ENCODE measurements around the gene CHTOP.
"Not testable (repeated sequence)": the region's sequence is repeated elsewhere in the genome, so short reads cannot be mapped to it uniquely, and the experiment has no call there.

Gene CHTOP

DNA sequence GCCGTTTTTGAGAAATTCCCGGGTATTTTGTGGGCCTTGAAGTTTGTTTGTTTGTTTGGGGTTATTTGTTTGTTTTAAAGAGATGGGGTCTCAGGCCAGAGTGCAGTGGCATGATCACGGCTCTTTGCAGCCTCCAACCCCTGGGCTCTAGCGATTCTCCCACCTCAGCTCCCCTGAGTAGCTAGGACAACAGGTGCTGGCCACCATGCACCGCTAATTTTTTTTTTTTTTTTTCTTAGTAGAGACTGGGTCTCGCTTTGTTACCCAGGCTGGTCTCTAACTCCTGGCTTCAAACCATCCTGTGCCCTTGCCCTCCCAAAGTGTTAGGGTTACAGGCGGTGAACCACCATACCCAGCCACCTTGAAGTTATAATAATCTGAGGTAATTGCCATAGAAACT, 2.0 kb downstream of the CHTOP start:
- no peak for DNase-seq

DNA sequence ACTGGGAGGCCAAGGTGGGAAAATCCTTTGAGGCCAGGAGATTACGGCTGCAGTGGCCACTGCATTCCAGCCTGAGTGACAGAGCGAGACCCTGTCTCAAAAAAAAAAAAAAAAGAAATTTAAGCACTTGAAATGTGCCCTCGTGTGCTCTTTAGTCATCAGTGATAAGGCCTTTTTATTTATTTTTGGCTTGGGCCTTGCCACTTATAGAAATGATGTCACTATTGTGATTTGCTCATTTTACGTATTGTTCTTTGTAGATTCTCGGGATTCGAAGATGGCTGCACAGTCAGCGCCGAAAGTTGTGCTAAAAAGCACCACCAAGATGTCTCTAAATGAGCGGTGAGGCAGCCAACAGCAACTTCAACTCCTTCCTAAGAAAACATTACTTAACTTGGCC, 2.4 kb downstream of the CHTOP start:
- DNase-seq: no peak

DNA sequence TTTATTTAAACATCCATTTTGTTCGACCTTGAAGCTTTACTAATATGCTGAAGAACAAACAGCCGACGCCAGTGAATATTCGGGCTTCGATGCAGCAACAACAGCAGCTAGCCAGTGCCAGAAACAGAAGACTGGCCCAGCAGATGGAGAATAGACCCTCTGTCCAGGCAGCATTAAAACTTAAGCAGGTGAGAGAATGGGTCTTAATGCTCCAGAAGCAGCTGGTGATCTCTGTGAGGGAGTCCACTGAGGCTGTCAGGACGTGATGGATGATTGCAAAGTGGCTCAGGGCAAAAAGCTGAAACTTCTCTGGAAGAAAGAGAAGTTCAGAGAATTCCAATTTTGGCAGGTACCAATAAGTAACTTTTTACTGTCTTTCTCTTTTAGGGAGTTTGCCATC, 4.4 kb downstream of the CHTOP start:
- no peak for DNase-seq

DNA sequence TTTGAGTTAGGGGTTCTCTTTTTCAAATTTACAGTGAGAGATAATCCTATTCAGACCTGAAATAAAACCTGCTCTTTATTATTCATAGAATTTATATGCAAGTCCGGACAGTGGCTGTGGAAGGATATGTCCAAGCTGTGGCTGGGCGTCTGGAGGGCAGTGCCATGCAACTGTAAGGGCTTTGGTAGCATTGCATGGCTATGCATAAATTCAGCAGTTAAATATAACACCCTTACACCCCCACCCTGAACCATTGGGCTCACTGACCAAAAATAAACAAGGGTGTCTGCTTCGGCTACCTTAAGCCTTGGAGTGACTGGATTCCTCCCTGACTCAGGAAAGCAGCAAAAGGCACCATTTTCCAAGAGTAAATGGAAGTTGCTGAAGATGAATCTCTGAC, 5.4 kb downstream of the CHTOP start:
- DNase-seq: no peak

DNA sequence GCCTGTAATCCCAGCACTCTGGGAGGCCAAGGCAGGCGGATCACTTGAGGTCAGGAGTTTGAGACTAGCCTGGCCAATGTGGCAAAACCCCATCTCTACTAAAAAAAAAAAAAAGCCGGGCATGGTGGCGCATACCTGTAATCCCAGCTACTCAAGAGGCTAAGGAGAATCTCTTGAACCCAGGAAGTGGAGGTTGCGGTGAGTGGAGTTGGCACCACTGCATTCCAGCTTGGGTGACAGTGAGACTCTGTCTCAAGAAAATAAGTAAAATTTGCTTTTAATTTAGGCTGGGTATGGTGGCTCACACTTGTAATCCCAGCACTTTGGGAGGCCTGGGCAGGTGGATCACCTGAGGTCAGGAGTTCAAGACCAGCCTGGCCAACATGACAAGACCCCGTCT, 6.3 kb downstream of the CHTOP start:
- DNase-seq: not testable (repeated sequence)

DNA sequence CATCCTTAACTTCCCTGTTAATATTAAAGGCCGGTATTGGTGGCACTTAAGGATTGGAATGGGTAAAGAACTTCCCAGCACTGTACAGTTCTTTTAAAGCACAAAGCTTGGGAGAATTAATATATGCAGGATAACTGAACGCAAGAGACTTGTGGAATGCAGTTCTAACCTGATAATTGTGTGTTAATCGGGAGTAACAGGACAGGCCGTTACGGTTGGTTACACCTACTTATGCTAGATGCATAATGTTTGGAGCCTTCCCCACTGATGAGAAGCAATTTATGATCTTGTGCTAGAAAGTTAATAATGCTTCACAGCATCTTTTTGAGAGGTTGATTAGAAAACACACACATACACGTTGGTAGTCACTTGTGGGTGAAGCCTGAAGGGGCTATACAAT, 7.0 kb downstream of the CHTOP start:
- DNase-seq: no peak

DNA sequence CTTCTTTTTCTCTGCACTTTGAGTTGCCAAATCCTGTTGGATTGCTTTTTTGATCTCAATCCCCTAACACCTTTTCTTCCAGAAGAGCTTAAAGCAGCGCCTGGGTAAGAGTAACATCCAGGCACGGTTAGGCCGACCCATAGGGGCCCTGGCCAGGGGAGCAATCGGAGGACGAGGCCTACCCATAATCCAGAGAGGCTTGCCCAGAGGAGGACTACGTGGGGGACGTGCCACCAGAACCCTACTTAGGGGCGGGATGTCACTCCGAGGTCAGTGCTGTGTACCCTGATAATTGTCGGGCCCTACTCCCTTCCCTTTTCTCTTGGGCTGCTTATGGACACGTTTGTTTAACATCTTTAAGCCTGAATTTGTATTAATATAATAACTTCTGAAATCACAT, 8.3 kb downstream of the CHTOP start:
- DNase-seq: no peak

DNA sequence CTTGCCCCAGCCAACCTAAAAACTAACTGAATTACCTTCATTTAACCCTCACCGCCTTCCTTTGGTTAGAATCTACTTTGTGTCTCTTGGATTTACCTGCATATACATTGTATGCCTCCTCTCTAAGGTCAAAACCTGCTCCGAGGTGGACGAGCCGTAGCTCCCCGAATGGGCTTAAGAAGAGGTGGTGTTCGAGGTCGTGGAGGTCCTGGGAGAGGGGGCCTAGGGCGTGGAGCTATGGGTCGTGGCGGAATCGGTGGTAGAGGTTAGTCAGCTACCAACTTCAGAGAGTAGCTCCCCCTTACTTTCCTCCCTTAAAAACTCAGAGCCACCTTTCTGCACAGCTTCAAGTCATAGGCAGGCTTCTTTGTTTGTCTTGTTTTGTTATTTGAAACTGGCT, 9.2 kb downstream of the CHTOP start:
- DNase-seq: no peak

DNA sequence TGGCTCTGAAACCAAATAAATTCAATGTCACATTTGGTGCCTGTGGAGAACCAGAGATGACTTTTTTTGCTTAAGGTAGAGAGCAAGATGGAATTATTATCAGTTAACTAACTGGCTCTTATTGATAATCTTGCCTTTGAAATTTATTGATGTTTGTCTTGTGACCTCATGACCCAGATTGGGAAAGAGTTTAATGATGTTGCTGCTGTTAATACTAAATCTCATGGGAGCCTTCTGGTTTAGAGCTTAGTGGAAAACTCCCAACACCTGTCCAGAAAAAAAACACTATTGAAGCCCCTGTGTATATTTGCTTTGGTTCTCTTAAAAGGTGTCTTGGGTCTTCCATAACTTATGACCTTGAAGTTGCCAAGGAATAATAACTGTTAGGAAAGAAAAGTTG, 9.9 kb downstream of the CHTOP start:
- no peak for DNase-seq

DNA sequence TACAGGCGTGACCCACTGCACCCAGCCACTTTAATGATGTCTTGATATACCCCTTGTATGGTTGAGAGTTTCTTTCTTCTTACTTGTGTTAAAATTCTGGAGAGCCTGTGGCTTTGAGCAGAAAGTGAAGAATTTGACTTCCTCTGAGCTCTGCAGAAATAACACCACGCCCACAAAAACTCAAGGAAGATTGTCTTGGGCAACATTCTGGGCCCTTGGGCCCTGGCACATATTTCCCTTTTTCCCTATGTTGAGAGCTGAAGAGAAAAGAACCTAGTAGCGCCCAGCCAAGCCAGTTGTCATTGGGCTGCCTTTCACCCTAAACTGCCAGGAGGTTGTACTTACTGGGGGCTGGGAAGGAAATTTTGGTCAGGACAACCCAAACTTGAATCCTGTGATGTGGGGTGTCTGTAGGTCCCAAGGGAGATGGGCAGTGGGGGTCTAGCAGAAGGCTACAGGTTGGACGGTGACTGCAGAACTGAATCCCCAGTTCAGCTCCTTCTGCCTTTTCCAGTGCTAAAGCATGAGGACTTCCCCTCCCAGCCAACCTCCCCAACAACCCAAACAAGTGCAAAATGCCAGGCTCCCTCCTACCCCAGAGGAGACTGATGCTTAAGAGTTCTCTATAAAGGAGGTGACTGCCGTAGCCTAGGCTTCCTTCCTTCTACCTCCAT, 12.9 kb downstream of the CHTOP start:
- DNase-seq: no peak

DNA sequence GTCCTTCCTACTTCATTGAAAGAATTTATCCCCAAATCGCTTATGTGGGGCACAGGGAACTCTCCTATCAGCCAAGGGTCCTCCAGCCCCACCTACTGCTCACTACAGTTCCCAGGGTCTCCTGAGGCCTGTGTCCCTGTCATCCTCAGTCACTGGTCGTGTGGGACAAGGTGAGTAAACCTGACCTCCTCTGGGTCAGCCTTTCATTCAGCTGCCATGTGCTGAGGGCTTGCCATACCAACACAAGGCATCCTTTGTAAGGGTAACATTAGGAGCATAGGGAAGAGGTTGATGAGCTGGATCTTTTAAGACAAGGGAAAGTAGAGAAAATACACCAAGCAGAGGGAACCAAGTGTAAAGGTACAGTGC, 13.5 kb downstream of the CHTOP start:
- DNase-seq: no peak

DNA sequence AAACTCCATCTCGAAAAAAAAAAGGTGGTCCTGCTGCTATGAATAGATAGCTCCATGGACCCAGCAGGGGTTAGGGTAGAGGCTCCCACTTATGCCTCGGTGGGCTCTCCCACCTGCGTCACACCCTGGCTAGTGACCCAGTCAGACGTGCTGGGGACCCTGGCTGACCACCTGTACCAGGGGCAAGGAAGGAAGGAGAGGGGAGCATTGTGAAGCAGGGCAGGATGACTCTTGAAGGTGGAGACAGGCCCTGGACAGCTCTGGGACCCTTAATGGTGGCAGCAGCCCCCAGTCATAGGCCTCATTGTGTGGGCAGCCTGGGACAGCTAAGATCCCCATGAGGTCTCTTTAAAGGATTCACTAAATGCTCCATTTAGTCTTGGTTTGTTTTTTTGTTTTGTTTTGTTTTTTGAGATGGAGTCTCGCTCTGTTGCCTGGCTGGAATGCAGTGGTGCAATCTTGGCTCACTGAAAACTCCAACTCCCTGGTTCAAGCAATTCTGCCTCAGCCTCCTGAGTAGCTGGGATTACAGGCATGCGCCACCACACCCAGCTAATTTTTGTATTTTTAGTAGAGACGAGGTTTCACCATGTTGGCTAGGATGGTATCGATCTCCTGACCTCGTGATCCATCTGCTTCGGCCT, 14.3 kb downstream of the CHTOP start:
- DNase-seq: no peak

DNA sequence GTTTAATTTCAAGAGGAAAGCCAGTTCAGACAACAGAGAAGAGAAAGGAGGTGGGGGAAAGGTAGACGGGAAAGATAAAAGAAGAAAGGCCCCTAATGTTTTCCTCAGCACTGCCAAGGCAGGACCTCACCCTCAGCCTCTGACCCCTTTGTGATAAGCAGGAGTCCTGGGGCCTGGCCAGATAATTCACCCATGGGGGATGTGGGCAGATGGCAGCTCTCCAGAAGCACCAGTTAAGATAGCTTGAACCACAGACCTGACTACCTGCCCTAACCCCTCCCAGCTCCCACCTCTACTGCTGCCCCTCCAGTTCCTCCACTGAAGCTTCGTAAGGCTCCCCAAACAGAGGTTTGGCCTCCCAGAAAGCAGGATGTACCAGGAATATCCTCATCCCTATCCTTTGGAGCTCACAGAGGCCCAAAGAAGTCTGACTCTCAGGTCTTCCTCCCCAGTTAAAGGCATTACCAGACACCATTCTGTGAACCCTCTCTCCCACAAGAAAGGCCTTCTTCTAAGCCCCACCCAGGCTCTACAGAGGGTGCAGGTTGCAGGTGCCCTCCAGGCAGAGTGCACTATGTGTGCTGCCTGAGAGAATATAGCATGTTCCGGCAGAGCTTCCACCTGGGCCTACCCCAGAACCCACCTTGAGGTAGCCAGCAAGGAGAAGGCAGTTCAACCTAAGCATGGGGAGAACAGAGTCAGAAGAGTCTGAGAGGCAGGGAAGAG, 15.4 kb downstream of the CHTOP start:
- no peak for DNase-seq

DNA sequence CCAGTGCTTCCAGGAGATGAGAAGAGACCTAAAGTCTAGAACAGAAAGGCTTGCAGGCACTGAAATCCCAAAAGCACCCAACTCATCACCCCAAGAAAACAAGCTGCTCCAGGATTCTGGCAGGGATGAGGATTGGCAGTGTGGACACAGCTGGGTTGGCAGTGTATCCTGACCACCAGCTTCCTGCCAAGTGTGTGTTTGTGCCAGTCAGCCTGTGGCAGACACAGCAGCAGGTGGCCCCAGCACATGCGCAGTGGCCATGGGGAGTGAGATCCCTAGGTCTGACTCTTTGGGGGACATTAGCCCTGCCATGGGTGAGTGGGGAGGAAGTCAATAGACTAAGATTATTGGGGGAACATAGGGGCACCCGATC, 16.0 kb downstream of the CHTOP start:
- DNase-seq: peak; percentile 29

DNA sequence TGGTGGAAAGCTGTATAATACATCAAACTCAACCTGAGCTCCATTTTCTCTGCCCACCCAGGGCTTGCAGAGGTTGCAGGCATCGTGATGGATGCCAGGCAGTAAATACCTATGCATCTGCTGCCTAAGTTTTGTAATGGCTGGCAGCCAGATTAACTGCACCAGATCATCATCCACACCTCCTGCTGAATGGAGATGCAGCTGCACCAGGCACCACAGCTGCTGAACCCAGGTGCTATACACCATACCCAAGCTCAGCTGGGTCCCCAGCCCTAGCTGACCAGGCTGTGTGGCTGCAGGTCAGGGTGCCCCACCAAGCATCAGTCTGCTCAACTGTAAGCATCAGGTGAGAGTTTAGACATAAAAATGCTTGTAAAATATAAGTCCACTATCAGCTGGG, 17.9 kb downstream of the CHTOP start:
- DNase-seq: no peak

DNA sequence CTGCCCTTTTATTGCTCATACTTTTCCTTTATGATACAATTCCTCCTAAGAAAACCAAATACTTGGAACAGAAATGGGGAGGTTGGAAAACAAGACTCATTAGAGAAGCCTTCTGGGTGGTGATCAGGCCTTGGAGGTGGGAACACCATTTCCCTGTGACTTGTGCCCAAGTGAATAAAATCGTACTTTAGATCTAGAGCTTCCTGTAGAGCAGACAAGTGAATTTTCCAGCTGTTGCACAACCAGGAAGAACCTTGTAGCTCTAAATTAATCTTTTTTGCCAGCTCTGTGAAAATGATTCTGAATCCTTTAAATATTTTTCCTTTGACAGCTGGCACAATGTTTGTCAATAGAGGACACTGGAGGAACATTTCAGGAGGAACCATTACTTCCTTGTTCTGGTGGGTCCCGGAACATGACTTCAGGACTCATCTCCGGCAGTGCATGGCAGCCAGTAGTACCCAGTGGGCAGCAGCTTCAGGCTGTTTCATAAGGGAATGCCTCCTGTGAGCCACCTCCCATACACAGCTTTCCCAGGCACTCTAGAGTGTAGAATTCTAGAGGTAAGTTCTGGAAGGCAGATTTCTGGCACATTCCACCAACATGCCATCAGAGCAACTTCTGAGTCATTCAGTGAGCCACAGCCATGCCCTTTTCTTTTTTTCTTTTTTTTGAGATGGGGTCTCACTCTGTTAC, 19.1 kb downstream of the CHTOP start:
- DNase-seq: no peak

DNA sequence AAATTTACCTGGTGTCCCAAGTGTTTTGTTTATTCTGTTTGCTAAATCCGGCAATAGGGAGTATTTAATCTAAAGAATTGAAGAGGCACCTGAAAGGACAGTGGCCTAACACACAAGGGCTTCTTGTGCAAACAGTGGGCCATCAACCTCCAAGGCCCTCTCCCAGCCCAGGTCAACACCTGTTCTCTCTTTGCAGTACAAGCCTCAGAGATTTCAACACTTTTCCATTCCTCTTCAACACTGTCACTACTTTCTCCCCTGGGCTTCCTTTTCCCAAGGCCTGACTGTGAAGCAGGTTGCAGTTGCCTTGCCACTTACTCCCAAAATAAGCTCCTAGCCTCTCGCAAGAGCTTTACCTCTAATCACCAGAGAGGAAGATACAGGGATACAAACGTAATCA, 21.5 kb downstream of the CHTOP start:
- no peak for DNase-seq

DNA sequence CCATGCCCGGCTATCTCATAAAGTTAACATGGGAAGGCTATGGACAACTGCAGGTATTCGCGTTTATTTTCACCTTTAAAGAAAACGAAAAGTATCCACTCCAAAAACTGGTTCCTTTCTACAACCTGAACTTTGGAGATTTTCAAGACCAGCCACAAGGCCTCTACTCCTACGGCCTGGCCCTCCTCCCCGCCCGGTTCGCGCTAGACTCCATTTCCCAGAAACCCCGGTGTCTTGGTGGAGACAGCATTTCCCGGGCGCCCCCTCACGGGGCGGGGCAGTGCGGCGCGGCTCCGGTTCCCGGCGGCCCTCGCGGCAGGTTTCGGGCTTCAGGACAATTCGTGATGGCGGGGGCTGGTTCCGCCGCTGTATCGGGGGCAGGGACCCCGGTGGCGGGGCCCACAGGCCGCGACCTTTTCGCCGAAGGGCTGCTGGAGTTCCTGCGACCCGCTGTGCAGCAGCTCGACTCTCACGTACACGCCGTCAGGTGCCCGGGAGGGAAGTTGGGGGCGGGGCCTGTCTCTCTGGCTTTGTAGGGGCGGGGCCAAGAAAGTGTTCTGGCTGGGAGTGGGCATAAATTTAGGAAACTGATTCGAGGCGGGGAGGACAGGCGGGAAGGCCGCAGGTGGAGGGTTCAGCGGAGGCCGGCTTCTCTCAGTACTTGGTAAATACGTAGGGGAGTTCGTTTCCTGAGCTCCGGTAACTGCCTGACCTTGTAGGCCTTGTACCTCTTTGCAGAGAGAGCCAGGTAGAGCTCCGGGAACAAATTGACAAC, 24.7 kb downstream of the CHTOP start, which contains the start of gene SNAPIN:
Gene SNAPIN, plus strand, starts transcription at position 304 of the 775 bp plus-strand sequence. Its CDS starts 41 bp downstream, at position 345.
- DNase-seq: peak; percentile 98

DNA sequence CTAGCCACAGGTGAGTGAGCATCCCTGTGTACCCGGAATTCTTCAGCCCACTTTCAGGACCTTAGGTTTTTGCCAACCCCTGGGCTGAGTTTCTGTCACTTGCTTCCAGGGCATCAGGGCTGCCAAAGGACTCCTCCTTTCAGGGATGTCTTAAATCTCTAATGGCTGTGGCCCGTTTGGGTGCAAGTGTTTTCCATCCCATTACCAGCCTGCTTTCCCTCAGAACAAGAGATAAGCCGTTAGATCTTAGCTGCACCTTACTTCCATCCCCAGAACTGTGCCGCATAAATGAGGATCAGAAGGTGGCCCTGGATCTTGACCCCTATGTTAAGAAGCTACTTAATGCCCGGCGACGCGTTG, 25.3 kb downstream of the CHTOP start:
- DNase-seq: no peak

DNA sequence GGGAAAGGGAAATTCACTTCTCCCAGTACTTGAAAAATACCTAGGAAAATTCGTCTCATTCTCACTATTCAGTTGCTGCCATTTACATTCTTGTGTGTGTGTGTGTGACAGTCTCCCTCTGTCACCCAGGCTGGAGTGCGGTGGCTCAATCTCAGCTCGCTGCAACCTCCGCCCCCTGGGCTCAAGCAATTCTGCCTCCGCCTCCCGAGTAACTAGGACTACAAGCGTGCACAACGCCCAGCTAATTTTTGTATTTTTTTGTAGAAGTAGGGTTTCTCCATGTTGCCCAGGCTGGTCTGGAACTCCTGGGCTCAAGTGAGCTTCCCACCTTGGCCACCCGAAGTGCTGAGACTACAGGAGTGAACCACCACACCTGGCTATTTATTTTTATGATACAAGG, 25.8 kb downstream of the CHTOP start:
- DNase-seq: no peak

DNA sequence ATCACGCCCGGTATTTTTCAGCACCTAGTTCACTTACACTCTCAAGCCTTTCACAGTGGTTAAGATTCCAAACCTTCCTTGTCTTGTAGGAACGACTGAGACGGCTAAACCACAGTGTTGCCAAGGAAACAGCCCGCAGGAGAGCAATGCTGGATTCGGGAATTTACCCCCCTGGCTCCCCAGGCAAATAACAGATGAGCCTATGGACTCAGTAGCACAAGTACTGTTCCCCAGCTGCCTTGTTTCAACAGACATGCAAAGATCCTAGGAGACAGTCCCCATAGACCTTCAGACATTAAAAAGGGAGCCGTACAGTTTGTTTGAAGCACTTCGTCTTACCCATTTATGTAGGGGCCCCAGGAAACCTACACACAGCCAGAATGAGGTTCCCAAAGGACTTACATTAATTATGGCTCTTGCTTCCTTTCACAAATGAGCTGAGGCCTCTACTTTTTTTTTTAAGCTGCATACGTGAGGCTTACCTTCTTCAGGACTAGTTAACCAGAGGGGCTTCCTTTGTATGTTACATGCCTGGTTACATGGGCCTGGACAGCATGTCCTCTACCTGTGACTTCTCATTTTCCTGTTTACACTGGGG, 27.3 kb downstream of the CHTOP start:
- no peak for DNase-seq

DNA sequence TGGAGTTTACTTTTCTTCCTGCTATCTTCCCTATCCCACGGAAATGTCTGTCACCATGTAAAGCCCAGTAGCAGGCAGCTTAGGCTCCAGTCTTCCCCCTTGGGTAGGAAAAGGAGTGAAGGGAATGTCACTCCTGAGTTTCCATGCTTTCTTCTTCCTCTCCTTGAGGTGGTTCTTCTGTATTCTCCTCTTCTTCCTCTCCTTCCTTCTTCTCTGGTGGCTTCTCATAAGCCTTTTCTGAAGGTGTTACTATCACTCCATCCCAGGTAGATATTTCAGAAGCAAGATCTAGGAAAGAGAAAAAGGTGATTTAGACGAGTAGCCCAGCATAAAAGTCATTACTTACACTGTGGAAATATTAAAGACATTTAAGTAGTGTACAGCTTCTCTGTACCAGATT, 28.4 kb downstream of the CHTOP start:
- DNase-seq: no peak

DNA sequence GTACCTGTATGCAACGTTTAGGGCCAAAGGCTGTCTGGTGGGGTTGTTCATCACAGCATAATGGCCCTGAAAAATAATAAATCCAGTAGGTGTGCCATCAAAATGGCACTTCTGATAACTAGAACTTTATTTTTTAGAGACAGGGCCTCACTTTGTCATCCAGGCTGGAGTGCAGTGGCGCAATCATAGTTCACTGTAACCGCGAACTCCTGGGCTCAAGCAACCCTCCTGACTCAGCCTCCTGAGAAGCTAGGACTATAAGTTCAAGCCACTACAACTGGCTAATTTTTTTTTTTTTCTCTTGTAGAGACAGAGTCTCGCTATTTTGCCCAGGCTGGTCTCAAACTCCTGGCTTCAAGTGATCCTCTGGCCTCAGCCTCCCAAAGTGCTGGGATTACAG, 29.3 kb downstream of the CHTOP start:
- DNase-seq: no peak

Measured in NCI-H345 (cell line).